HepG2 (cell line): ENCODE measurements around the gene FAM229A. TPM values are rescaled to one million over a fixed set of nuclear protein-coding genes. Genes with fewer than 3 reads are reported as not detected.

Experiments used
- ETV5 ChIP-seq: IDR thresholded peaks from 2 replicates; pipeline ENCODE4 v1.6.1; 2018; ENCODE audit warnings: missing biosample characterization, missing genetic modification reagents, inconsistent platforms, borderline replicate concordance
- HNF4A ChIP-seq: sonication (generic); formaldehyde crosslinking; IDR thresholded peaks from 2 replicates; pipeline ENCODE4 v1.4.0; 2020; ENCODE audit warnings: missing genetic modification reagents
- PLRG1 ChIP-seq: fragments of 450-650 bp; conservative IDR thresholded peaks from 2 replicates; pipeline ENCODE4 v1.6.1; 2016
- PRDM10 ChIP-seq: sonication (generic); formaldehyde crosslinking; IDR thresholded peaks from 2 replicates; pipeline ENCODE4 v1.4.0; 2020; ENCODE audit warnings: low read depth, missing genetic modification reagents
- RAD21 ChIP-seq: fragments of 450-650 bp; formaldehyde crosslinking; IDR thresholded peaks from 2 replicates; pipeline ENCODE4 v1.5.0; 2020; ENCODE audit warnings: mild to moderate bottlenecking
- SRSF1 ChIP-seq: fragments of 200-400 bp; formaldehyde crosslinking; optimal IDR thresholded peaks from 2 replicates; pipeline ENCODE3; 2017; ENCODE audit warnings: mild to moderate bottlenecking, low read depth, low read length, moderate library complexity
- TCF7L2 ChIP-seq: IDR thresholded peaks from 2 replicates; pipeline ENCODE4 v1.6.1; 2011; ENCODE audit warnings: mild to moderate bottlenecking, low read depth, low read length, moderate library complexity
- ZBTB7A ChIP-seq: sonication (generic); formaldehyde crosslinking; IDR thresholded peaks from 2 replicates; pipeline ENCODE4 v1.8.0; 2022; ENCODE audit warnings: mild to moderate bottlenecking, missing genetic modification reagents
- ZMYM3 ChIP-seq: sonication (generic); formaldehyde crosslinking; IDR thresholded peaks from 2 replicates; pipeline ENCODE4 v1.5.1; 2020; ENCODE audit warnings: mild to moderate bottlenecking, missing genetic modification reagents
- ZNF326 ChIP-seq: sonication (generic); formaldehyde crosslinking; IDR thresholded peaks from 2 replicates; pipeline ENCODE4 v1.4.0; 2020; ENCODE audit warnings: missing genetic modification reagents, borderline replicate concordance
- ZNF564 ChIP-seq: sonication (generic); formaldehyde crosslinking; IDR thresholded peaks from 2 replicates; pipeline ENCODE4 v1.8.1; 2023; ENCODE audit warnings: mild to moderate bottlenecking, missing genetic modification reagents
- ZNF574 ChIP-seq: sonication (generic); formaldehyde crosslinking; IDR thresholded peaks from 2 replicates; pipeline ENCODE4 v1.4.0; 2020; ENCODE audit warnings: missing genetic modification reagents
- ZNF792 ChIP-seq: IDR thresholded peaks from 2 replicates; pipeline ENCODE4 v1.6.1; 2016
- polyA plus RNA-seq, 8 experiments: library from polyadenylated mRNA; depleted of rRNA in 3 of 8; stranded (reverse) in 7 of 8; unstranded in 1 of 8; fragments of >200 nt; fragmentation: Illumina TruSeq in 4 of 8; extraction: Trizol in 4 of 8; gene quantifications; 2 replicates each; pipeline versions ENCODE4 v1.2.1 to v1.2.3, GENCODE V29; 2011 to 2016; ENCODE audit warnings: low read depth in 4 of 8, missing spikeins in 1 of 8, mixed read lengths in 1 of 8; ENCODE audit not compliant: insufficient read depth in 1 of 8
- total RNA-seq, 5 experiments: library from RNA; depleted of rRNA; stranded (reverse); fragments of >200 nt; fragmentation: Illumina TruSeq; extraction: Trizol; gene quantifications; 2 replicates each; pipeline ENCODE4 v1.2.3, GENCODE V29; 2016; ENCODE audit warnings: low read depth in 1 of 5
- TF ChIP-seq, protein P1 (sequence below): sonication (generic); formaldehyde crosslinking; IDR thresholded peaks from 2 replicates; pipeline ENCODE4 v1.9.0; 2021; ENCODE audit warnings: missing genetic modification reagents, borderline replicate concordance
- TF ChIP-seq, protein P2 (sequence below): IDR thresholded peaks from 2 replicates; pipeline ENCODE4 v1.6.1; 2016; ENCODE audit warnings: low read depth, missing genetic modification reagents, missing compliant biosample characterization

FAM229A gene
- total and polyA plus RNA-seq, 2 of the 13 experiments (the other 11 are each of a cell fraction or from before 2014, with no cell fraction given) = 3.2 to 17.6 TPM

DNA sequence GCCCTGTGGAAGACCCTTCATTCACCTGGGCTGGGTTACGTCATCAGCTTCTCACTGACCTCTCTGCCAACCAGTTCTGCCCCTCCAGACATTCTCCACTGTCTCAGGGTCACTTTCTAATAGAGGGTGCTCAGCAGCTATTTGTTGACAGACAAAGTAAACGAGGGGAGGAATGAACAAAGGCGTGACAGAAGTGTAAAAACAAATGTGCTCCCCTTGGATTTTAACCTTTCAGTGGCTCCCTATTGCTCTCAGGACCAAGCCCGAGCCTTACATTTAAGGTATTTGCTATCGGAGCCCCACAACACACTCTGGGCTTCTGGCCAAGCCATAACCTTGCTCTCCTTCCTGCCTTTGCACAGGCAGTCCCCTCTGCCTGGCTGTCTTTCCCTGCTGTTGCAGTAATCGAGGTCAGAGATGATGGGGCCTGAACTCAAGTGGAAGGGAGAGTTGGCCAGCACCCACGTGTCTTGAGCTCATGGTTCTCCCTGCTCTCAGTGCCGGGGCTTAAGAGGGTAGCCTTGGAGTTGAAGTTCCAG lies 16.9 kb downstream of the FAM229A start (continued):
- TF ChIP-seq PRDM10 (CRISPR knock-in tag) (no peak), SRSF1 (no peak), ETV5 (CRISPR knock-in tag) (peak; percentile 32; the same call in 1 of the 2 replicates), ZNF574 (CRISPR knock-in tag) (peak; percentile 20; the same call in 1 of the 2 replicates), ZNF326 (CRISPR knock-in tag) (no peak), PLRG1 (no peak), RAD21 (CRISPR knock-in tag) (no peak), ZBTB7A (0 out of 2 replicates have a peak, but pooled peaks have one; percentile 30), ZMYM3 (CRISPR knock-in tag) (no peak; the same call in 1 of the 2 replicates), HNF4A (CRISPR knock-in tag) (peak; percentile 40; the same call in 1 of the 2 replicates), ZNF564 (CRISPR knock-in tag) (no peak), TCF7L2 (no peak), ZNF792 (CRISPR knock-in tag) (no peak)
- TF ChIP-seq, protein P1, sequence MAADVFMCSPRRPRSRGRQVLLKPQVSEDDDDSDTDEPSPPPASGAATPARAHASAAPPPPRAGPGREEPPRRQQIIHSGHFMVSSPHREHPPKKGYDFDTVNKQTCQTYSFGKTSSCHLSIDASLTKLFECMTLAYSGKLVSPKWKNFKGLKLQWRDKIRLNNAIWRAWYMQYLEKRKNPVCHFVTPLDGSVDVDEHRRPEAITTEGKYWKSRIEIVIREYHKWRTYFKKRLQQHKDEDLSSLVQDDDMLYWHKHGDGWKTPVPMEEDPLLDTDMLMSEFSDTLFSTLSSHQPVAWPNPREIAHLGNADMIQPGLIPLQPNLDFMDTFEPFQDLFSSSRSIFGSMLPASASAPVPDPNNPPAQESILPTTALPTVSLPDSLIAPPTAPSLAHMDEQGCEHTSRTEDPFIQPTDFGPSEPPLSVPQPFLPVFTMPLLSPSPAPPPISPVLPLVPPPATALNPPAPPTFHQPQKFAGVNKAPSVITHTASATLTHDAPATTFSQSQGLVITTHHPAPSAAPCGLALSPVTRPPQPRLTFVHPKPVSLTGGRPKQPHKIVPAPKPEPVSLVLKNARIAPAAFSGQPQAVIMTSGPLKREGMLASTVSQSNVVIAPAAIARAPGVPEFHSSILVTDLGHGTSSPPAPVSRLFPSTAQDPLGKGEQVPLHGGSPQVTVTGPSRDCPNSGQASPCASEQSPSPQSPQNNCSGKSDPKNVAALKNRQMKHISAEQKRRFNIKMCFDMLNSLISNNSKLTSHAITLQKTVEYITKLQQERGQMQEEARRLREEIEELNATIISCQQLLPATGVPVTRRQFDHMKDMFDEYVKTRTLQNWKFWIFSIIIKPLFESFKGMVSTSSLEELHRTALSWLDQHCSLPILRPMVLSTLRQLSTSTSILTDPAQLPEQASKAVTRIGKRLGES (CRISPR knock-in tag) = no peak
- TF ChIP-seq, protein P2, sequence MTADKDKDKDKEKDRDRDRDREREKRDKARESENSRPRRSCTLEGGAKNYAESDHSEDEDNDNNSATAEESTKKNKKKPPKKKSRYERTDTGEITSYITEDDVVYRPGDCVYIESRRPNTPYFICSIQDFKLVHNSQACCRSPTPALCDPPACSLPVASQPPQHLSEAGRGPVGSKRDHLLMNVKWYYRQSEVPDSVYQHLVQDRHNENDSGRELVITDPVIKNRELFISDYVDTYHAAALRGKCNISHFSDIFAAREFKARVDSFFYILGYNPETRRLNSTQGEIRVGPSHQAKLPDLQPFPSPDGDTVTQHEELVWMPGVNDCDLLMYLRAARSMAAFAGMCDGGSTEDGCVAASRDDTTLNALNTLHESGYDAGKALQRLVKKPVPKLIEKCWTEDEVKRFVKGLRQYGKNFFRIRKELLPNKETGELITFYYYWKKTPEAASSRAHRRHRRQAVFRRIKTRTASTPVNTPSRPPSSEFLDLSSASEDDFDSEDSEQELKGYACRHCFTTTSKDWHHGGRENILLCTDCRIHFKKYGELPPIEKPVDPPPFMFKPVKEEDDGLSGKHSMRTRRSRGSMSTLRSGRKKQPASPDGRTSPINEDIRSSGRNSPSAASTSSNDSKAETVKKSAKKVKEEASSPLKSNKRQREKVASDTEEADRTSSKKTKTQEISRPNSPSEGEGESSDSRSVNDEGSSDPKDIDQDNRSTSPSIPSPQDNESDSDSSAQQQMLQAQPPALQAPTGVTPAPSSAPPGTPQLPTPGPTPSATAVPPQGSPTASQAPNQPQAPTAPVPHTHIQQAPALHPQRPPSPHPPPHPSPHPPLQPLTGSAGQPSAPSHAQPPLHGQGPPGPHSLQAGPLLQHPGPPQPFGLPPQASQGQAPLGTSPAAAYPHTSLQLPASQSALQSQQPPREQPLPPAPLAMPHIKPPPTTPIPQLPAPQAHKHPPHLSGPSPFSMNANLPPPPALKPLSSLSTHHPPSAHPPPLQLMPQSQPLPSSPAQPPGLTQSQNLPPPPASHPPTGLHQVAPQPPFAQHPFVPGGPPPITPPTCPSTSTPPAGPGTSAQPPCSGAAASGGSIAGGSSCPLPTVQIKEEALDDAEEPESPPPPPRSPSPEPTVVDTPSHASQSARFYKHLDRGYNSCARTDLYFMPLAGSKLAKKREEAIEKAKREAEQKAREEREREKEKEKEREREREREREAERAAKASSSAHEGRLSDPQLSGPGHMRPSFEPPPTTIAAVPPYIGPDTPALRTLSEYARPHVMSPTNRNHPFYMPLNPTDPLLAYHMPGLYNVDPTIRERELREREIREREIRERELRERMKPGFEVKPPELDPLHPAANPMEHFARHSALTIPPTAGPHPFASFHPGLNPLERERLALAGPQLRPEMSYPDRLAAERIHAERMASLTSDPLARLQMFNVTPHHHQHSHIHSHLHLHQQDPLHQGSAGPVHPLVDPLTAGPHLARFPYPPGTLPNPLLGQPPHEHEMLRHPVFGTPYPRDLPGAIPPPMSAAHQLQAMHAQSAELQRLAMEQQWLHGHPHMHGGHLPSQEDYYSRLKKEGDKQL (CRISPR knock-in tag) = no peak
